ENCODE measurements around the gene PTCSC3. TPM values are rescaled to one million over a fixed set of nuclear protein-coding genes. Genes with fewer than 3 reads are reported as not detected.

The PTCSC3 gene
- total and polyA plus RNA-seq, 2 of the 13 experiments (the other 11 are each of a cell fraction or from before 2014, with no cell fraction given), result not detected

- WGBS (ENCODE audit: low lambda C conversion rate), result 89% methylated on average over 1 of the region's 1 CpG
Measured at GRCh38 chr14:36207500-36207899, 31.0 kb upstream of the PTCSC3 start.

More at GRCh38 chr14:36207500-36207899, 31.0 kb upstream of the PTCSC3 start:
- intact Hi-C loops (cut with micrococcal nuclease; ENCODE audit: unreplicated experiment), result loop anchor here (1.0 to 10.0 kb wide), 2 partner anchors 167 to 317 kb away; partner anchors contain the start of gene NKX2-1
- H3K27ac ChIP-seq (ENCODE audit: extremely low read length, insufficient read depth, low read length), result no peak overlapping the region
- ChIA-PET POLR2A (no interaction called here), CTCF (ENCODE audit: low intra/inter-chr PET ratio, low total read pairs) (interaction anchor here (0.6 to 2.0 kb wide), 2 partner anchors 164 to 166 kb away, joined by 4 to 21 read pairs; no protein-coding TSS in a partner anchor)
- peaks cover 2 to 37% of the 10 kb centered on the region in 2 experiments for H3K27me3 ChIP-seq (ENCODE audit: control insufficient read depth in 1 of 2, insufficient read depth in 2 of 2, low read length in 2 of 2)
- H3K4me1 ChIP-seq (ENCODE audit: insufficient read depth, low read length), result no peaks in the 10 kb centered on the region
- no peak overlapping the region for H3K9ac ChIP-seq (ENCODE audit: insufficient read depth, low read depth, low read length)
- H3K4me2 ChIP-seq (ENCODE audit: low read depth, low read length), result no peak overlapping the region
- BruUV-seq (replicated peaks), result no TSS peak
- peak; percentile 70 for ATAC-seq
- H3K36me3 ChIP-seq (replicated peaks in 1 of 2; ENCODE audit: control insufficient read depth in 1 of 2, insufficient read depth in 2 of 2, low read length in 2 of 2), result no peaks in the 10 kb centered on the region
- TF ChIP-seq REPIN1 (CRISPR knock-in tag; IDR thresholded peaks at IDR 0.05; ENCODE audit: borderline replicate concordance, low read depth) (no peak), CTCF (CRISPR knock-in tag; IDR thresholded peaks at IDR 0.05) (peak; percentile 53), TP53 (CRISPR knock-in tag; conservative IDR thresholded peaks at IDR 0.05) (no peak), MAFF (IDR thresholded peaks at IDR 0.05; ENCODE audit: low read depth, low read length) (peak; percentile 54; the same call in 1 of the 2 replicates), FIP1L1 (IDR thresholded peaks at IDR 0.05; ENCODE audit: borderline replicate concordance, insufficient read depth, low read depth, low read length) (no peak), STAG1 (CRISPR knock-in tag; IDR thresholded peaks at IDR 0.05) (peak; percentile 62), EEA1 (CRISPR knock-in tag; IDR thresholded peaks at IDR 0.05; ENCODE audit: borderline replicate concordance) (no peak), ELF3 (CRISPR knock-in tag; IDR thresholded peaks at IDR 0.05) (no peak), ZSCAN31 (CRISPR knock-in tag; IDR thresholded peaks at IDR 0.05; ENCODE audit: low read depth) (no peak), ZNF572 (CRISPR knock-in tag; IDR thresholded peaks at IDR 0.05) (no peak), MAFK (conservative IDR thresholded peaks at IDR 0.05 in 1 of 2, IDR thresholded peaks at IDR 0.05 in 1 of 2; ENCODE audit: low read length in 2 of 2) (peak; percentile 49 to 70; a peak in 2 of 4 replicates), ZNF335 (CRISPR knock-in tag; IDR thresholded peaks at IDR 0.05) (no peak), ZNF296 (CRISPR knock-in tag; conservative IDR thresholded peaks at IDR 0.05) (no peak), NAIF1 (CRISPR knock-in tag; IDR thresholded peaks at IDR 0.05; ENCODE audit: borderline replicate concordance) (no peak), SMC3 (IDR thresholded peaks at IDR 0.05; ENCODE audit: low read length) (0 out of 2 replicates have a peak, but pooled peaks have one; percentile 29), KDM5A (IDR thresholded peaks at IDR 0.05; ENCODE audit: borderline replicate concordance, low read length) (peak; percentile 51; the same call in 1 of the 2 replicates), ZNF816 (CRISPR knock-in tag; IDR thresholded peaks at IDR 0.05; ENCODE audit: borderline replicate concordance) (peak; percentile 74; the same call in 1 of the 2 replicates)
- no peaks in the 10 kb centered on the region for H3K9me3 ChIP-seq (ENCODE audit: low read length)
- no peak for FAIRE-seq
- H3K4me3 ChIP-seq (replicated peaks in 1 of 3; ENCODE audit: insufficient read depth in 1 of 3, low read depth in 2 of 3, low read length in 3 of 3), result no peak overlapping the region
- H3K79me2 ChIP-seq (ENCODE audit: insufficient read depth, low read length), result no peaks in the 10 kb centered on the region
- H4K20me1 ChIP-seq (ENCODE audit: insufficient read depth, low read length), result no peaks in the 10 kb centered on the region
- no peak overlapping the region for H2AFZ ChIP-seq (ENCODE audit: low read length)
- peak; percentile 35 for DNase-seq (ENCODE audit: low spot score)
- in situ Hi-C loops (cut with HindIII; ENCODE audit: extremely low pct_ligation_motif_present, low pct_unique_long_range_greater_than_20kb), result loop anchor here (5.0 to 10.0 kb wide), 2 partner anchors 170 to 317 kb away; partner anchors contain the start of gene NKX2-1

All from HepG2 (cell line).